Measurements from ENCODE around the gene UBE2D4.
"Not testable (repeated sequence)": the region's sequence is repeated elsewhere in the genome, so short reads cannot be mapped to it uniquely, and the experiment has no call there.

UBE2D4 gene

DNA sequence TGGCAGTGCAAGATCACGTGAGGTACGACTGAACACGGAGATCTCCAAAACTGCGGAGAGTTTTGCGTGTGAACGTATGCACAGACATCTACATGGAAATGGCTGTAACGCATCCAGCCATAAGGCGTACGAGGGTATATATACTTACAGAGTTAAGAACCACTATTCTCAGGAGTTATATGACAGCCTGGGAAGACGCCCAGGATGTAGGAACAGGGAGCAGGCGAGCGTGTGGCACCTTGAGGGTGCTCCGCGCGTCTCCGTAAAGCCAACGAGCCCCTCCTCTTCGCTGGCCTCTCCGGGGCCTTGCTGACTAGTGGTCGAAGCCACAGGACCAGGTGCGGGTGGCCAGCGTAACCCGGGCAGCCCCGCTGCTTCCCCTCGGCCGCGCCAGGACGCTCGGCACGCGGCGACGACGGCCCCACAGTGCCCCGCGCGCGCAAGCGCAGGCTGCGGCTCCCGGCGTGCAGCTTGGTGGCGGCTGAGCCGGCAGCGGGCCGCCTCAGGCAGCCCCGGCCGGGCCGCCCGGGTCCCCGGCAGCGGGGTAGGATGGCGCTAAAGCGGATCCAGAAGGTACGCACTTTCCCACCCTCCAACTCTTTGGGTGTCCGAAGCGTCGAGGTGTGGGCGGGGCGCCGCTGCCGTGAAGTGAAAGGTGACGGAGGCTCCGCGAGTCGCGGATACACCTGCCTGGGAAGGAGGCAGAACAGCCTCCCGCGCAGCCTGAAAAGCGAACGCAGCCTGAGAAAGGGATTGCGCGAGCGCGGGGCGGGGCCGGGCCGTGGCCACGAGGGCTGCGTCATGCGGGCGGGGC is at the start of gene UBE2D4:
Gene UBE2D4 (plus strand): TSS at position 453 of the 814 bp plus-strand sequence. CDS start 97 bp downstream, at position 550.
- peak; percentile 73 for DNase-seq

DNA sequence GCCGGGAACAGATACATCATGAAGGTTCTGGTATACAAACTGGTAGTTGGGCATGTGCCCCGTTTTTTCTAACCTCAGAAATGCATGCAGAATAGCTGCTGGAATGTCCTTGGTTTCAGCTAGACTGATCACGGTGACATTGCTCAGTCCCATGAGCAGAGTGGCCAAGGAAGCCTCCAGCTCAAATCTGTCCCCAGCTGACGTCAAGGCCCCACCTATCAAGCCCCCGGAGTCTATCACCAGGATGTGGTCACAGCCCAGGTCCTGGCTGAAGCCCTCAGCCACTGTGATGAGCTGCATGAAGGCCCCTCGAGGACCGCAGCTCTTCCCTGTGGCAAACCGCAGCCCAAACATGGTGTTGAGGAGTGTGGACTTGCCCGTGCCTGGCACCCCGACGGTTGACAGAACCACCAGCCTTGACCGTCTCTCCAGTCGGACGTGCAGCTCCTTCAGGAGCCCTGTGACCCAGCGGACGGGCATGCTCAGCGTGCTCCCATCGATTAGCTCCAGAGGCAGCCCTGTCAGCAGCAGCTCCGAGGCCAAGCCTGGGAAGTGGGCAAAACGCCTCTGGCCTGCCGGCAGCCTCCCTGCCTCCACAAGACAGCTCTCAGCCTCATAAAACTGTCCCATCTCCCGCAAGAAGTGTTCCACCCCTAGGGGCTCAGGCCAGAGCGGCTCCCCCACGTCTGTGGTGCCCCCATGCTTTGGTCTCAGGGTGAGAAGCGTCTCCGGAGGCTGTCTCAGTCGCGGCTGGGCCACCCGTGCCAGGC is 49.1 kb upstream of the UBE2D4 start:
- DNase-seq = no peak

DNA sequence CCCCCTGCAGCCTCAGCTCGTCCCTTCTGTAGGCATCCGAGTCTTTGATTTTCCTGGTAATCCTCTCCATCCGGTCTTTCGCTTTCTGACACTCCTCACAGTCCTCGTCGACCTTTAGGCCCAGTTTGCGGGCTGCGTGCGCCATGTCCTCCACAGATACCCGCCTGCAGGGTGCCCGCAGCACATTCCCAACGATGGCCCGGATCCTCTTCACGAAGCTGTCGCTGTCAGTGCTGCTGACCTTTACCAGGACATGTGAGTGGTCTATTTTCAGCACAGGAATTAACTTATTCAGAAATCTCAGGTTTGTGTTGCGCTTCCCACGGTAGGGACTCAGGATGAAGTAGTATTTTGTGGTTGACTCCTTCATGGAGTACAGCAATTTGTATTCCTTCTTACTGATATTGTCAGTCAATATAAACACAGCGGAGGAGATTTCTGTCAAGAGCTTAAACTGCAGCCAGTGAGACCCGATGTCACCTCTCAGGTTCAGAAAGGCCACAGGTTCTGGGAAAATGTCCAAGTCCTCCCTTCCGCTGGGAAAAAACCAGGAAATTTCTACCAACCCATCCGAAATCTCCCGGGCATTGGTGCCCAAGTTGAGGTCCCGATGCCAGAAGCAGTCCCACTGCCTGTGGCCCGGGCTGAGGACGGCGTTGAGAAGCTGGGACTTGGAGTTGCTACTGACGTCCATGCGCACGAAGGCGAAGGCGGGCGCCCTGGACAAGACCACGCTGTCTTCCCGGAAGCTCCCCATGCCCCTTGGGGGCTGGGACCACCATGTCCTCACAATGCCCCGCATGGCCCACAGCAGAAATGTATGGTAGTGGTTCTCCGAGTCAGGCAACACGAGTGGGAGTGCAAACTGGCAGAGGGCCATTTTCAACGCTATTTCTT is 48.0 kb upstream of the UBE2D4 start:
- DNase-seq = no peak

DNA sequence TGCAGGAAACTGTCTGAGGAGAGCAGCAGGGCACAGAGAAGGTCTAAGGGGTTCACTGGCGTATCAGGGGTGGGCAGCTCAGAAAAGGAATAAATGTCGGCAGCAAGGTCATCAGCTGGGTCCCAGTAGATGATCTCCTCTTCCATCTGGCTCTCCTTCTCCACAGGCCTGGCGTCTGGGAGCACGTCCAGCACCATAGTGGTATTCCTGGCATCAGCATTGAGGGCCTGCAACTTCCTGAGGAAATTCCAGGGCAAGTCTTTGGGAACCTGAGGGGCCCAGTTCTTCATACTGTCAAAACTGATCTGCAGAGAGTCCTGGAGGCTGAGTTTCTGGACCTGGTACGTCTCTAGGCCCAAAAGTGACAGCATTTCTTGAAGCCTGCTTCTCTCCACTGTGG is 47.4 kb upstream of the UBE2D4 start:
- no peak for DNase-seq

DNA sequence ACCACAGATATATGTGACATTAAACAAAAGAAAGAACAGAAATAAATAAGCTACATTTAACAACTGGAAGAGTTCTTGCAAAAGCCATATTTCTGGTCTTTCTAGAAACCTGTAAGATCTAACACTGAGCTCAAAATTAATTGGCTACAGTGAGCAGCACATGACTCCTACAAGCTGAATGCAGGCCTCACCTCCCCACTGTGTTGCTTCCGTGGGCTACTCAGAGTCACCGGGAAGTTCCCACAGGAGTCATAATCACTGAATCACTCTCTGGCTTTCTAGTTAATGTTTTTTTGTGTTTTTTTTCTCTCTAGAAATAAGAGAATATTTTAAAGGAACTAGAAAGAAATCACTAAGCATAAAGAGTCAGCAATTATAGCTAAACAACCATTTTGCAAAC is 46.8 kb upstream of the UBE2D4 start:
- no peak for DNase-seq

DNA sequence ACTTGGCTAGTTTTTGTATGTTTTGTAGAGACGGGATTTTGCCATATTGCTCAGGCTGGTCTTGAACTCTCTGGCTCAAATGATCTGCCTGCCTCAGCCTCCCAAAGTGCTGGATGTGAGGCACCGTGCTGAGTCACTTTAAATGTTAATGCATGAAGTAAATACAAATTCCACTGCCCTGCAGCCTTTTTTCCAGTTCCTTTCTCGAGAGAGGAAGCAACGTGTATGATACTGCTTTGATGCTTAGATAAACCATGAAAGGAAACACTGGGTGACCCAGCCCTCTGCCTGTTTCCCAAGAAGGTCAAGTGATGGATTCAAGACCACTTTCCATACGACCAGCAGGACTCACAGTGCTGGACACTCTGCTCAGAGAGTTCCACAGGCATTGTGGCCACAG is 45.6 kb upstream of the UBE2D4 start:
- no peak for DNase-seq

DNA sequence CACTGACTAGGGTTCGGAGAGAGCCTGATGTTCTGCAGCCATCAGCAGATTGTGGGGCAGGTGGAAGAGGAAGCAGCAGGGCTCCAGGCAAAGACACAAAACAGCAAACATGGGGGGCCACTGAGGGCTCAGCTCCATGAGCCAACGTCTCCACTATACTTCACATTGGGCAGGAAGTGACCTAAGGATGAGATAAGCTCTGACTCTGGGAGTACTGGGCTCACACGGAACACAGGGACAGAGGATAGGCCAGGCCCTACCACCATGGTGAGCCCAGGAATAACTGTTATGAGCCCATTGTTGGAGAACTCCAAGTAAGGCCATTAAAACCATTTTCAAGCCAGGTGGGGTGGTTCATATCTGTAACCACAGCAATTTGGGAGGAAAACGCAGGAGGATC is 42.0 kb upstream of the UBE2D4 start:
- no peak for DNase-seq

DNA sequence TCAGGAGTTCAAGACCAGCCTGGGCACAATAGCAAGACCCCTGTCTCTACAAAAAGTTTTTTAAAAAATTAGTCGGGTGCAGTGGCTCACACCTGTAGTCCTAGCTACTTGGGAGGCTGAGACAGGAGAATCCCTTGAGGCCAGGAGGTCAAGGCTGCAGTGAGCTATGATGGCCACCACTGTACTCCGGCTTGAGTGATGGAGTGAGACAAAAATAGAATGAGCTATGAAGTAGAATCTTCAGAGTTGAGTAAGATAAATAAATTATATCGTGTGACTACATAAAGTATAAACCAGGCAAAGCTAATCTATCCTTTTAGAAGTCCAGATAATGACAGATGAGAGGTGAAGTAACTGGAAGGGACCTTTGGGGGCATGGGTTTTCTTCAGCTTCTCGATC is 41.6 kb upstream of the UBE2D4 start:
- DNase-seq = no peak

DNA sequence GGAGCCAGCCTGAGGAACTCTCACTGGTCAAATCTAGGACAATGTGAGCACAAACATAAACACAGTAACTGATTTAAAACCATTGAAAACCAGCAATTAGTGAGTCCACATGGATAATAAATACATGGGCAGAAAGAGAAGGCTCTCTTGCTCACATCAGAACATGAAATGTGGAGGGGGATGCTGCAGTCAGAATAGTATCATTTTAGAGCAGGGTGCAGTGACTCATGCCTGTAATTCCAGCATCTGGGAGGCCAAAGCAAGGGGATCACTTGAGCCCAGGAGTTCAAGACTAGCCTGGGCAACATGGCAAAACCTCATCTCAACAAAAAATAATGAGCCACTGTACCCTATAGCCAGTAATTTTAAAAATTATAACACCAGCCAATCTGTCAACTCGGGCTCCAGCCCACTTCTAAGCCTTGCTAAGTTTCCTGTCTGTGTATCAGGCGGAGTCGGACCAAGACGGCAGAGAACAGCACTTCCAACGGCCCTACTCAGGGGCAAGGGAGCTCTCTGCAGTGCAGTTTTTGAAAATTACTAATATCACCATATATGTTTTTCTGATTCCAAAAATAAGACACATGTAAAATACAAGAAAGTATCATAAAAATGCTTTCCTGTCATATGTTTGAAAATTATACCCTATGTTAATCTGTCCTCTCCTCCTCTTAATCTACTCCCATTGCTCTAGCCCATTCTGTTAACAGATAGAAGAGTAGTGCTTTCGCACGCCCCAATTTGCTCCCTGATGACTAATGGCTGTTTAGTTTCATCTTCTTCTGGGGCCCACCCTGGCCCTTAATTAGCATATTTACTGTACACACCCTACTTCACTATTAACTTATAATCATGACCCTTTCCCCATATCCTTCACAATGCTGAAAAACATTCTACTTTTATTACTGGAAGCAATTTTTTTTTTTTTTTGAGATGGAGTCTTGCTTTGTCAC is 37.0 kb upstream of the UBE2D4 start:
- no peak for DNase-seq

DNA sequence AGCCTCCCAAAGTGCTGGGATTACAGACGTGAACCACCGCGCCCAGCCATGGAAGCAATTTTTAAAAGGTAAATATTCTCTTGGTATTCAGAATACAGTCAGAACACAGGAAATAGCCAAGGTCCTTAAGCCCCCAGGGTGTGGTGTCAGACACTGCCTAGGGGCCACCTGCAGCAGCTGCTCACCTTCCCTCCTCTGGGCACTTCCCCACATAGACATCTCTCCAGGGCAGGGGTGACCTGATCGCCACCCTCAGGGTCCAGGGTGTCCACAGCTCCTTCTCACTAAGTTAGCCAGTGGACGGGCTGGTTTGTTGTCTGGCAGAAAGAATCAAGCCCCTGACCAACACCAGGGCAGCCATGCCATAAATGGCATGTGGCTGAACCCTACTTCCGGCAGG is 35.8 kb upstream of the UBE2D4 start:
- DNase-seq = no peak

DNA sequence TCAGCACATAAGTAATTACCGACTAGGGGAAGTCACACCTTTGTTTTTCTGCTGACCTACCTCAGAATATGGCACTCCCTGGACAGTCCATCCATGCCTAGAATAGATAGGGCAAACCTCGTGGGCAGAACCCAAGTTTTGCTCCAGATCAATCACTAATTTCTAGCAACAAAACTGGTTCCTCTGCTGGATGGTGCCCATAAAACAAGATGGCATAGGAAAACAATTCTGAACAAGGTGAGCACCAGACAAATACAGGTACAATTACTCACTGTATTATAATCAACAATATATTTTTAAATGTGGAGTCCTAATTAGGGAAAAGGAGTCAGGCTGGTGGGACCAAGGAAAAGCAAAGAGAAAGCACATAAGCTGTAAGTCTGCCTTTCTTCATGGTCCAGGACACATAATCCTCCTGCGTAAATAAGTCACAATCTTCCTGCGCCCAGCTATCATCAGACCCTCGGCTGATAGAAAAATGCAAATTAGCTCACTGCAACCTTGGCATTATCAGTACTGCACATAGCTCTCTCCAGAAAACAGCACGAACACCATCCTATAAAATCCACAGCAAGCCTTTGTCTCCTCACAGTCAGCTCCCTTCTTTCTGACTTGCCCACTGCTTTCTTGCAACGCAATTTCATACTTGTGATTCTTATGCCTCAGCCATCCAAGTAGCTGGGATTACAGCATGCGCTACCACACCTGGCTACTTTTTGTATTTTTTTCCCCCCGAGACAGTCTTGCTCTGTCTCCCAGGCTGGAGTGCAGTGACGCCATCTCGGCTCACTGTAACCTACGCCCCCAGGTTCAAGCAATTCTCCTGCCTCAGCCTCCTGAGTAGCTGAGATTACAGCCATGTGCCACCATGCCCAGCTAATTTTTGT is 34.9 kb upstream of the UBE2D4 start:
- no peak for DNase-seq

DNA sequence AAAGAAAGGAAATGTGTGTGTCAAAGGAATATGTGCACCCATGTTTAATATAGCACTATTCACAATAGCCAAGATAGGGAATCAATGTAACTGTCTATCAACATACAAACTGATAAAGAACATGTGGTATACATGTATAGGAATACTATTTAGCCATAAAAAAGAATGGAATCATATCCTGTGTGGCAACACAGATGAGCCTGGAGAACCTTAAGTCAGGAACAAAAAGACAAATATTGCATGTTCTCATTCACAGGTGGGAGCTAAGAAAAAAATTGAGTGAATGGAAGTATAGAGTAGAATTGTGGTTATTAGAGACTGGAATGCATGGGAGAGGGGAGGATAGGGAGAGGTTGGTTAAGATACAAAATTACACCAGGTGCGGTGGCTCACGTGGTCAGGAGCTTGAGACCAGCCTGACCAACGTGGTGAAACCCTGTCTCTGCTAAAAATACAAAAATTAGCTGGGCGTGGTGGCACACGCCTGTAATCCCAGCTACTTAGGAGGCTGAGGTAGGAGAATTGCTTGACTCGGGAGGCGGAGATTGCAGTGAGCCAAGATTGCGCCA is 30.3 kb upstream of the UBE2D4 start:
- no peak for DNase-seq

DNA sequence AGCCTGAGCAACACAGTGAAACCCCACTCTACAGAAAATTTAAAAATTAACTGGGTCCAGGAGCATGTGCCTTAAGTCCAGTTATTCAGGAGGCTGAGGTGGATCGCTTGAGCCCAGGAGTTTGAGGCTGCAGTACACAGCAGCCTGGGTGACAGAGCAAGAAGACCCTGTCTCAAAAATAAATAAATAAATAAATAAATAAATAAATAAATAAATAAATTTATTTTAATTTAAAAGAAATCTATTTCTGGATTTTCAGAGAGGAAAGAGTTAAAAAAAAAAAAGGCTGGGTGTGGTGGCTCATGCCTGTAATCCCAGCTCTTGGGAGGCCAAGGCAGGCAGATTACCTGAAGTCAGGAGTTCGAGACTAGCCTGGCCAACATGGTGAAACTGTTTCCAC is 27.7 kb upstream of the UBE2D4 start:
- DNase-seq = not testable (repeated sequence)

DNA sequence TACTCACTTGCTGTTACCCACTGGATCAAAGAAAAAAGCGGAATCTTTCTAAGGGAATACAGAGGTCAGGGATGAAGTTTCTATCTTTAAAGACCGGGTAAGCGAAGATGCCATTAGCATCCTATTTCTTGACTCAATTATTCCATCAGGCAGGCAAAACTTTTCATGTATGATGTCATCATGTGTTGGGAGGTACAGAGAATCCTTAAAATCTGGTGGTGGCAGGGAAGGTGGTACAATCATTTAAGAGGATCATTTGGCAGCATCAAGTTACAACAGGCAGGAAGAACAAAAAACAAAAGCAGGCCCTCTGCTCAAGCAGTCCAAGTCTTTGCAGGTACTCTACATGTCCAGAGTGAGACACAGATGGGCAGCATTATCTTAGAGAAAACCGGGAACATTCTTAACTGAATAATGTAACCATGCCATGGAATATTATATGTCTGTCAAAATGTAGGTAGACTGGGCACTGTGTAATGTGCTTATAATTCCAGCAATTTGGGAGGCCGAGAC is 23.6 kb upstream of the UBE2D4 start:
- DNase-seq = no peak

DNA sequence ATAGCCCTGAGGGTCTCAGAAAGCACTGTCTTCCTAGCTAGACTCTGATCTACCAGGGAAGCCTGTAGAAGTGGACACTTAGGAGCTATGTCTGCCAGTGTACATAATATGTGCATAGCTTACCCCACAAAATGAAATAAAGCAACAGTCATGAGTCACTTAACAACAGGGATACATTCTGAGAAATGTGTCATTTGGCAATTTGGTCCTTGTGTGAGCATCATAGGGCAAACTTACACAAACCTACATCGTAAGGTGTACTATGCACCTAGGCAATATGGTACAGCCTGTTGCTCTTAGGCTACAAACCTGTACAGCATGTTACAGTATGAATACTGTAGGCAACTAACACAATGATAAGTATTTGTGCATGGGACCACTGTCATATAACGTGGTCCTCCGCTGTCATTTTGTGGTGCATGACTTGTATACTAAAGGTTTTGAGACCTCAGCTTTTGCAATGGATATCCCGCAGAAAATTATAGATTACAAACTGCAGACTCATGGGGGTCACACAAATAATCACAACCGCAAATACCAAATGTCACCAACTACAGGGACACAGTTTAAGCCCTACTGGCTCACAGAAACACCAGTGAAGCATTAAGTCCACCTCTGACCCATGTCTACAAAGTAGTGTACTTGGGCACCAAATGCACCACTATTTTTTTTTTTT is 21.6 kb upstream of the UBE2D4 start:
- DNase-seq = no peak

DNA sequence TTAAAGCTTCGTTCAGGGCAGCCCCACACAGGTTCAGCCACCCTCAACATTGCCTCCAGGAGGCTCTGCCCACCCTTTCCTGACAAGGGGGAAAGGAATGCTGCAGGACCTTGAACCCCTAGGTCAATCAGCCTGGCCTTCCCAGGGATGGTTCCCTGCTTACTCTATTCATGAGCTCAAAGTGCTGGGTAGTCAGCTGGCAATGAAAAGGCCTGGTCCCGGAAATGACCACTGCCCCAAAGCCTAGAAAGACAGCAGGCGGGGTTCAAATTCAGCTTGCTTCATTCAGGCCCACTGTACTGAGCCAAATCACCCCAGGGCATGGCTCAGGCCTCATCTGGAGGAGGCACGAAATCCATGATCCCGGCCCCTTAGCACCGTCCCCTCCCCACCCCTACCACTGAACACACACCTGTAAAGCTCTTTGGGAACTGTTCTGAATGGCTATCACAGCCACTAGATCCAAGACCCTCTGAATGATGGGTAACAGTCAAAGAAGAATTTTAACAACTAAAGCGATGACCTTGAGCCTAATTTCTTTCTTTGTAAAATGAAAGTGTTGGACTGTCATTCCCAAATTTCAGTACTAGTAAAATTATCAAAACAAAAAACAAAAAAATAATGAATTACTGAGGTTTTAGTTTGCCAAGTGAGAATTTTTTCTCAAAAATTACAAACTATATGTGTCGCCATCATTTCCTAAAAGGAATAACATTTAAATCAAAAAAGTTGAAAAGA is 20.9 kb upstream of the UBE2D4 start:
- DNase-seq = no peak

DNA sequence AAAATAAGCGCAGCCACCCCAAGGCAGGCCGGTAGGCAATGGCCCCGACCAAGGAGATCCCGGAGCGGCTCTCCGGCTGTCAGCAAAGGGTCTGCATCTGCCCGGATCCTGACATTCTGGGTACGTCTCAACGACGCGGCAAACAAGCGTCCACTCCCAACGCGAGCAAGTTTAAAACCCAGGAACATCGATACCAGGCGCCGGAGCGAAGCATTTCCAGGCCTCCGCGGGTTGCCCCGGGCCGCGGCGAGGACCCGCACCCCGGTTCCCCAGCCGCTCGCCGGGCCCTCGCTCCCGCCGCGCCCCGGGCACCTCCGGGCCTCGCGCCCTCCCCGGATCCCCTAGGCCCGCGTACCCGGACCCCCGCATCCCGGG is 20.3 kb upstream of the UBE2D4 start:
- no peak for DNase-seq

DNA sequence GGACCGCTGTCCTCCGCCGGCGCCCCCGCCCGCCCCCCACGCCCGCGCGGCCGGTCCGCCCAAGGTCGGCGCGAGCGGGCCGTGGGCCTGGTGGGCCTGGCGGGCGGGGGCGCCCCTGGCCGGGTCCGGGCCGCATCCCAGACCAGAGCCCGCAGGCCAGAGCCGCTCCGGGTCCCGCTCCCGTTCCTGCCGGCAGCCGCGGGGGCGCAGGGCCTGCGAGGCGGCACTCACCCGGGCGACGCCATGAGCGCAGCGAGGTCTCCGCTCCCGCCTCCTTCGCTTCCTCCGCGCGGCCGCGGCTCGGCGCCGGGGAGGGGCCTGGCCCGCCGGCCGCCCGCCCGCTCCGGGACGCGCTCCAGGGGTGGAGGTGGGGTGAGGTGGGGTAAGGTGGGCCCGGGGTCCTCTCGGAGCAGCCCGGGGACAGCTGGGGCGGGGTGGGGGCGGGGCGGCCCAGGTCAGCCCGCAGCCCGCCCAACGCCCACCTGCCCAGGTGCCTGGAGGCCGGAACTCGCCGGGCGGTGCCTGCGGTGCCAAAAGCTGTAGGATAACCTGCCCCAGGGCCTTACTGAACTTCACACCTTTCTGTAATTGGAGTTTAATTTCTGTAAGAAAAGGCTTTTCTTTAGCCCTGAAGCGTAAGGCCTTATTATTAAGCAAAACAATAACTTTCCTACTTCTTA is 19.8 kb upstream of the UBE2D4 start, which contains the start of gene URGCP:
Gene URGCP (minus strand): TSS at position 266 of the 680 bp plus-strand sequence. CDS start 21 bp downstream, at position 245.
- no peak for DNase-seq

Measured in NCI-H1694 treated with DMSO at 0.1 percent for 48 hours (cell line).